NT2/D1 (cell line): ENCODE measurements around the gene RMRP.

Source experiments
- DNase-seq: peaks from one replicate; pipeline ENCODE4 v3.0.0-alpha.2; 2011; ENCODE audit warnings: low read depth, low spot score
- H3K27me3 ChIP-seq: 2 replicates; pipeline ENCODE4 v1.6.0; 2011; ENCODE audit warnings: mild to moderate bottlenecking; ENCODE audit not compliant: insufficient read length, insufficient read depth
- H3K36me3 ChIP-seq: 2 replicates; pipeline ENCODE4 v1.6.1; 2011; ENCODE audit warnings: mild to moderate bottlenecking, low read length, mixed read lengths; ENCODE audit not compliant: insufficient read depth, insufficient read length
- H3K4me1 ChIP-seq: 2 replicates; pipeline ENCODE4 v1.5.1; 2011; ENCODE audit not compliant: insufficient read depth, insufficient read length
- H3K4me3 ChIP-seq: 2 replicates; pipeline ENCODE4 v1.5.1; 2011; ENCODE audit warnings: low read depth; ENCODE audit not compliant: insufficient read length
- H3K9ac ChIP-seq: 2 replicates; pipeline ENCODE4 v1.6.0; 2011; ENCODE audit warnings: low read depth; ENCODE audit not compliant: insufficient read length
- H3K9me3 ChIP-seq: 2 replicates; pipeline ENCODE4 v1.5.1; 2011; ENCODE audit warnings: mild to moderate bottlenecking, low read length; ENCODE audit not compliant: insufficient read depth
- SUZ12 ChIP-seq: IDR thresholded peaks from 2 replicates; pipeline ENCODE4 v1.6.1; 2011; ENCODE audit not compliant: insufficient read length, insufficient read depth; ENCODE audit errors: extremely low read depth
- YY1 ChIP-seq: IDR thresholded peaks from 2 replicates; pipeline ENCODE4 v1.6.1; 2011; ENCODE audit not compliant: insufficient read length, insufficient read depth
- ZNF274 ChIP-seq: IDR thresholded peaks from 2 replicates; pipeline ENCODE4 v1.6.1; 2011; ENCODE audit warnings: mild to moderate bottlenecking, low read depth, low read length

The RMRP gene

DNA sequence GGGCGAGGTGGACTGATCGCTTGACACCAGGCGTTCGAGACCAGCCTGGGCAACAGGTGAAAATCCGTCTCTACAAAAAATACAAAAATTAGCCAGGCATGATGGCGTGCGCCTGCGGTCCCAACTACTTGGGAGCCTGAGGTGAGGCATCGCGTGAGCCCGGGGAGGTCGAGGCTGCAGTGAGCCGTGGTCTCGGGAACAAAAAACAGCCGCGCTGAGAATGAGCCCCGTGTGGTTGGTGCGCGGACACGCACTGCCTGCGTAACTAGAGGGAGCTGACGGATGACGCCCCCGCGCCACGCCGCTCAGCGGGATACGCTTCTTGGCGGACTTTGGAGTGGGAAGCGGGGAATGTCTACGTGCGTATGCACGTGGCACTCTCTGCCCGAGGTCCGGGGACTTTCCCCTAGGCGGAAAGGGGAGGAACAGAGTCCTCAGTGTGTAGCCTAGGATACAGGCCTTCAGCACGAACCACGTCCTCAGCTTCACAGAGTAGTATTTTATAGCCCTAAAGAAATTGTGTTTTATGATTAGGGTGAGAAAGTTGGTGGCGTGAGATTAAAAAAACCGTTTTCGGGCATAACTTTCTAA lies at the start of gene RMRP:
Gene RMRP (minus strand): TSS at position 474 of the 591 bp plus-strand sequence.
- Histone ChIP-seq H3K9me3 (no peaks in the 10 kb centered on the region), H3K4me3 (peak within 1 kb of the TSS; percentile 84), H3K9ac (peak within 1 kb of the TSS; percentile 97), H3K27me3 (peaks cover 7% of the 10 kb centered on the region), H3K36me3 (peaks cover 28% of the 10 kb centered on the region), H3K4me1 (no peaks in the 10 kb centered on the region)
- TF ChIP-seq YY1 (no peak), ZNF274 (no peak), SUZ12 (no peak)
- peak; percentile 98 for DNase-seq

DNA sequence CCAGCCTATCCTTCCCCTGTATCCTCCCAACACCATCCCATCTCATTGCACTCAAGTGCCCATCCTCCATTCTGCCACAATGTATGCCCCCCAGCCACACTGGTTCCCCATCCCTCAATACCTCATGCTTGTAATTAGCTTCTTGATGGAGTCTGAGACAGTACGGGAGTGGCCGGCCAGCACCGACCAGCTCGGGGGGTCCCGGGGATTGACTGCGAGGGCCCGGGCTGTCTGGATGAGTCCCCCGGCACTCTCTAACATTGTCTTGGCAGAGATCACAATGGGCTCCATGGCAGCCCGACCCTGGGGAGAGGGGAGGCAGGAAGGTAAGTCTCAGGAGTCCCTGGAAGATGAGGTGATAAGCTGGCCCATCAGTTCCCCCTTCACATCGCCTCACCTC lies 49.1 kb upstream of the RMRP start:
- no peaks in the 10 kb centered on the region for H3K9me3 ChIP-seq
- H3K36me3 ChIP-seq: peaks cover 92% of the 10 kb centered on the region
- H3K4me3 ChIP-seq: no peak overlapping the region
- DNase-seq: no peak
- no peak overlapping the region for H3K9ac ChIP-seq
- H3K4me1 ChIP-seq: peaks cover 5% of the 10 kb centered on the region
- TF ChIP-seq SUZ12 (no peak), YY1 (no peak), ZNF274 (no peak)
- no peaks in the 10 kb centered on the region for H3K27me3 ChIP-seq

DNA sequence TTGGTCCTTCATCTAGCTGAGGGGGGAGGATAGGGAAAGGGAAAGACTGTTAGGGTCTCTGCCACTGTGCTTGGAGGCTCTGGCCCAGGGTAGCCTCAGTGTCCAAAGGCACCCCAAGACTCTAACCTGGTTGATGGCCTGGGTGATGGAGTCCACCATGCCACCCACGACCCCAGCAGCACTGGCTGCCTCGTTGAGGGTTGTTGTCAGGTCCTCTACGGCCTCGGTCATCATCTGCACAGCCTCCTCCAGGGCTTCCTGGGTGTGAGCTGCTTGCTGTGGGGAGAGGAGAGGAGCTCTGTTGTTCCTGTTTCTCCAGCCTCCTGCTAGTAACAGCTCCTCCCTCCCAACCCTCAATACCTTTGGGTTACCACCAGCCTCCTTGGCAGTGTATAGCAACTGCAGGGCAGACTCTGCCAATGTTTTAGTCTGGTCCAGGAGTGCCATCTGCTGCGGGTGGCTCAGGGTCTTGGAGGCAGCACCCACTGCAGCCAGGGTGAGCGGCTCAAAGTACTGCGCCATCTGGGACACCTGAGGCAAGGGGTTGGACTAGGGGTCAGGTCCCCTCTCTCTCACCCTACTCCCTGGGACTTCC lies 48.1 kb upstream of the RMRP start:
- TF ChIP-seq SUZ12 (no peak), ZNF274 (no peak), YY1 (no peak)

DNA sequence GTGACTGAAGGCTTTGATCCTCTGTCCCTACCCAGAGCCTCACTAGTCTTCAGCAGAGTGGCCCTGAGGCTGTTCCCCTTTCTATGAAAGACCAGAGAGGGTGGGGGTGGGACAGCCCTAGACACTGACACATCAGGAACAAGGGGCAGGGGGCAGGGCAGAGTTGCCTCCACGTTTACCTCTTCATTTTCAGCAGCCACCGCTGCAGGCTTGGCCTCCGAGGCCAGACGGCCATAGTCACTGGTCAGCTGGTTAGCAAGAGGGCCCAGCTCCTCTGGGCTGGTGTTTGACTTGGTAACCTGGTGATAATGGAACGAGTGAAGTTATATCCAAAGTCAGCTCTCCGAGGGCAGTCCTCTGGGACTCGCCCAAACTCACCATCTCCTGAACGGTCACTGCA lies 47.6 kb upstream of the RMRP start:
- no peaks in the 10 kb centered on the region for H3K9me3 ChIP-seq
- H3K27me3 ChIP-seq: no peaks in the 10 kb centered on the region
- no peak overlapping the region for H3K9ac ChIP-seq
- DNase-seq: no peak
- TF ChIP-seq ZNF274 (no peak), SUZ12 (no peak), YY1 (no peak)
- H3K4me1 ChIP-seq: peaks cover 5% of the 10 kb centered on the region
- H3K4me3 ChIP-seq: no peak overlapping the region
- H3K36me3 ChIP-seq: peaks cover 92% of the 10 kb centered on the region

More for the DNA sequence above, 48.1 kb upstream of the RMRP start:
- Histone ChIP-seq H3K36me3 (peaks cover 92% of the 10 kb centered on the region), H3K9me3 (no peaks in the 10 kb centered on the region), H3K4me1 (peaks cover 5% of the 10 kb centered on the region), H3K4me3 (no peak overlapping the region), H3K9ac (no peak overlapping the region), H3K27me3 (no peaks in the 10 kb centered on the region)
- no peak for DNase-seq

DNA sequence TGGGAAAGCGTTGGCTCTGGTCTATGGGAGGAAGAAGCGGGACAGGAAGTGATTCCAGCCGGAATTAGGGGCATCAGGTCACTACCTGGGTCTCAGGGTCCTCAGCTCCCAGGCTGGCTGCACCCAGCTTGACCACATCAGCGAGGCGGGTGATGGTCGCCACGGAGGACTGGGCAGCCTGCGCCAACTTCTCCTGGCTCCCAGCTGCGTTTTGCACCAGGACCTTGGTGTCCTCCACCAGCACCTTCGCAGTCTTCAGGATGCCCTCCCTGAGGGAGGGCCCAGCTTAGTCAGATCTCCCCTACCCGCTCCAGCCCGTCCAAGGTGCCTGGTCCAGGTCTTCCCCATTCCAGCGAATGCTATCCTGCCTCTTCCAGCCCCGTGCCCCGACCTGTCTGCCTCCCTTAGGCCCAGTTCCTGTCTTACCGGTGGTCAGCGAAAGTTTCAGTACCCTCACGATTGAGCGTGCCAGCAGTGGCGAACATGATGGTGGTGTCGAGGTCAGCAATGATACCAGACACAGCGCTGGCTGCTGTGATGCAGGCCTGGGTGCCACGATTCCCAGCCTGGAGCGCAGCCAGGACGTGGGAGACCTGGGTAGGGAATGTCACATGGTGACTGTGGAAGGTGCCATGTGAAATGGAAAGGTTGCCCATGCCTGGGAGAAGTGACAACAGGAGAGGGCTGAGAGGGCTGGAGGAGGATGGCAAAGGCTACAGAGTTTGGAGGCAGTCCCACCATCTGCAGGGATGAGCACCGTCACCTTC lies 46.3 kb upstream of the RMRP start:
- no peak for DNase-seq
- Histone ChIP-seq H3K4me3 (no peak overlapping the region), H3K27me3 (no peaks in the 10 kb centered on the region), H3K36me3 (peaks cover 97% of the 10 kb centered on the region), H3K9me3 (no peaks in the 10 kb centered on the region), H3K4me1 (peaks cover 5% of the 10 kb centered on the region), H3K9ac (no peak overlapping the region)
- TF ChIP-seq ZNF274 (no peak), YY1 (no peak), SUZ12 (no peak)

DNA sequence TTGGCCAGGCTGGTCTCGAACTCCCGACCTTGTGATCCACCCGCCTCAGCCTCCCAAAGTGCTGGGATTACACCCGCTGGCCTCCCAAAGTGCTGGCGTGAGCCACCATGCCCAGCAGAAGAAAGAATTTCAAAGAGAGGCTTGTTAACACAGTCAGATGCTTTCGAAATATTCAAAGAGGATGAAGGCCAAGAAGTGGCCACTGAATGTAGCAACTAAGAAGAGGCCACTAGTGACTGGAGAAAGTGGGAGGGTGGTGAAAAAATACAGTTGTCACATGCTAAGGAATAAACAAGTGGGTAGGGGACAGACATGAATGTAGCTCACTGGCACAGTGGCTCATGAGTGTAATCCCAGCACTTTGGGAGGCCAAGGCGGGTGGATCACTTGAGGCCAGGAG lies 44.9 kb upstream of the RMRP start:
- H3K36me3 ChIP-seq: peaks cover 97% of the 10 kb centered on the region

DNA sequence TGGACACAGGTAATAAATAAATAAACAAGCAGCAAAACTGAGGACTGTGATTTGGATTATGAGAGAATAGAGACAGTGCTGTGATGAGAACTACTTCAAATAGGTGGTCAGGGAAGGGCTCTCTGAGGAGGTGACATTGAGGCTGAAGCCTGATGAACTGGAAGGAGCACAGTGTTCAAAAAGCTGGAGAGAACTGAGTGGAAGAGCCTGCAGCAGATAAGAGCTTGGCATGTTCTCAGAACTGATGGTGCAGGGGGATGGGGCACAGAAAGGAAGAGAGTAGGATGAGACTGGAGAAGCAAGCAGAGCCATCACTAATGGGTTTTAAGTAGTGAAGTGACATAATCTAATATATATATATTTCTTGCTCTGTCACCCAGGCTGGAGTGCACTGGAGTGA lies 43.1 kb upstream of the RMRP start:
- no peak for DNase-seq
- Histone ChIP-seq H3K4me3 (no peak overlapping the region), H3K36me3 (peaks cover 97% of the 10 kb centered on the region), H3K9me3 (no peaks in the 10 kb centered on the region), H3K9ac (no peak overlapping the region), H3K27me3 (no peaks in the 10 kb centered on the region), H3K4me1 (peaks cover 2% of the 10 kb centered on the region)
- no peak for TF ChIP-seq ZNF274

More for the DNA sequence above, 44.9 kb upstream of the RMRP start:
- Histone ChIP-seq H3K27me3 (no peaks in the 10 kb centered on the region), H3K9ac (no peak overlapping the region), H3K4me1 (peaks cover 5% of the 10 kb centered on the region), H3K4me3 (no peak overlapping the region), H3K9me3 (no peaks in the 10 kb centered on the region)
- DNase-seq: no peak
- TF ChIP-seq ZNF274 (no peak), YY1 (no peak), SUZ12 (no peak)
